SJSA1 (cell line): ENCODE measurements around the gene CGN. TPM values are rescaled to one million over a fixed set of nuclear protein-coding genes. Genes with fewer than 3 reads are reported as not detected.
"Not testable (repeated sequence)": the region's sequence is repeated elsewhere in the genome, so short reads cannot be mapped to it uniquely, and the experiment has no call there.

ENCODE experiments used
- DNase-seq, 2 experiments: peaks; one replicate each; pipeline ENCODE4 v3.0.0-alpha.2; 2015 to 2020; ENCODE audit warnings: low spot score in 2 of 2, low read depth in 1 of 2
- H3K27ac ChIP-seq: fragments of 250-450 bp; sonication (Bioruptor Pico); 2 replicates; pipeline ENCODE4 v1.5.1; 2020; ENCODE audit warnings: mild to moderate bottlenecking, moderate library complexity
- H3K27me3 ChIP-seq: fragments of 250-450 bp; sonication (Bioruptor Pico); replicated peaks from 2 replicates; pipeline ENCODE4 v1.5.1; 2020; ENCODE audit warnings: mild to moderate bottlenecking, moderate library complexity
- H3K36me3 ChIP-seq: fragments of 250-450 bp; sonication (Bioruptor Pico); 2 replicates; pipeline ENCODE4 v1.5.1; 2020; ENCODE audit warnings: mild to moderate bottlenecking
- H3K4me1 ChIP-seq: fragments of 250-450 bp; sonication (Bioruptor Pico); replicated peaks from 2 replicates; pipeline ENCODE4 v1.6.1; 2021; ENCODE audit warnings: mild to moderate bottlenecking
- H3K4me3 ChIP-seq: fragments of 250-450 bp; sonication (Bioruptor Pico); 2 replicates; pipeline ENCODE4 v1.5.1; 2020; ENCODE audit warnings: mild to moderate bottlenecking
- H3K9me3 ChIP-seq: fragments of 250-450 bp; sonication (Bioruptor Pico); replicated peaks from 2 replicates; pipeline ENCODE4 v1.5.1; 2020; ENCODE audit warnings: mild to moderate bottlenecking
- total RNA-seq: library from RNA; depleted of rRNA; stranded (reverse); fragments of >200 nt; shearing (Covaris generic); gene quantifications from 2 replicates; pipeline ENCODE4 v1.2.3, GENCODE V29; 2014

Gene CGN
- total RNA-seq, 1 experiment from 2014 or later, result 0.26 TPM

- Histone ChIP-seq H3K27ac (no peak overlapping the region), H3K9me3 (no peaks in the 10 kb centered on the region), H3K27me3 (no peaks in the 10 kb centered on the region), H3K36me3 (no peaks in the 10 kb centered on the region), H3K4me1 (no peaks in the 10 kb centered on the region), H3K4me3 (no peak overlapping the region)
- no peak for DNase-seq
Observed at GRCh38 chr1:151519667-151520066, 8.5 kb downstream of the CGN start.

GRCh38 chr1:151520359-151520758 is 9.2 kb downstream of the CGN start:
- Histone ChIP-seq H3K4me1 (no peaks in the 10 kb centered on the region), H3K27me3 (no peaks in the 10 kb centered on the region), H3K36me3 (no peaks in the 10 kb centered on the region), H3K9me3 (no peaks in the 10 kb centered on the region), H3K4me3 (no peak overlapping the region), H3K27ac (no peak overlapping the region)
- no peak for DNase-seq

GRCh38 chr1:151522427-151522826 is 11.2 kb downstream of the CGN start:
- not testable (repeated sequence) for H3K9me3 ChIP-seq, H3K4me1 ChIP-seq, DNase-seq, H3K27ac ChIP-seq, H3K4me3 ChIP-seq, H3K27me3 ChIP-seq, H3K36me3 ChIP-seq

- Histone ChIP-seq H3K36me3 (no peaks in the 10 kb centered on the region), H3K27ac (no peak overlapping the region), H3K27me3 (no peaks in the 10 kb centered on the region), H3K9me3 (no peaks in the 10 kb centered on the region), H3K4me3 (no peak overlapping the region), H3K4me1 (no peaks in the 10 kb centered on the region)
- DNase-seq, result no peak
Observed at GRCh38 chr1:151523326-151523725, 12.1 kb downstream of the CGN start.

GRCh38 chr1:151524736-151525135 is 13.5 kb downstream of the CGN start:
- no peaks in the 10 kb centered on the region for H3K4me1 ChIP-seq
- no peak overlapping the region for H3K27ac ChIP-seq
- H3K4me3 ChIP-seq, result no peak overlapping the region
- no peaks in the 10 kb centered on the region for H3K36me3 ChIP-seq
- DNase-seq, result no peak
- no peaks in the 10 kb centered on the region for H3K27me3 ChIP-seq
- no peaks in the 10 kb centered on the region for H3K9me3 ChIP-seq

GRCh38 chr1:151526735-151527525 is 15.7 kb downstream of the CGN start:
- no peak overlapping the region for H3K27ac ChIP-seq
- H3K36me3 ChIP-seq, result no peaks in the 10 kb centered on the region
- no peaks in the 10 kb centered on the region for H3K27me3 ChIP-seq
- no peak for DNase-seq
- no peaks in the 10 kb centered on the region for H3K4me1 ChIP-seq
- no peak overlapping the region for H3K4me3 ChIP-seq
- no peaks in the 10 kb centered on the region for H3K9me3 ChIP-seq

GRCh38 chr1:151529211-151529702 is 18.1 kb downstream of the CGN start:
- no peaks in the 10 kb centered on the region for H3K27me3 ChIP-seq
- H3K9me3 ChIP-seq, result no peaks in the 10 kb centered on the region
- no peak for DNase-seq
- H3K4me3 ChIP-seq, result no peak overlapping the region
- no peaks in the 10 kb centered on the region for H3K4me1 ChIP-seq
- H3K27ac ChIP-seq, result no peak overlapping the region
- no peaks in the 10 kb centered on the region for H3K36me3 ChIP-seq

- Histone ChIP-seq H3K27ac (no peak overlapping the region), H3K9me3 (no peaks in the 10 kb centered on the region), H3K4me3 (no peak overlapping the region), H3K27me3 (no peaks in the 10 kb centered on the region), H3K4me1 (peaks cover 3% of the 10 kb centered on the region), H3K36me3 (no peaks in the 10 kb centered on the region)
- DNase-seq, result no peak
Observed at GRCh38 chr1:151529781-151530180, 18.6 kb downstream of the CGN start.

GRCh38 chr1:151530461-151530860 is 19.3 kb downstream of the CGN start:
- Histone ChIP-seq H3K4me1 (peaks cover 10% of the 10 kb centered on the region), H3K27me3 (no peaks in the 10 kb centered on the region)

GRCh38 chr1:151533870-151534269 is 22.7 kb downstream of the CGN start:
- H3K36me3 ChIP-seq, result no peaks in the 10 kb centered on the region
- H3K4me3 ChIP-seq, result no peak overlapping the region
- no peaks in the 10 kb centered on the region for H3K9me3 ChIP-seq
- DNase-seq, result no peak
- H3K4me1 ChIP-seq, result peaks cover 37% of the 10 kb centered on the region
- no peaks in the 10 kb centered on the region for H3K27me3 ChIP-seq
- H3K27ac ChIP-seq, result no peak overlapping the region

More at GRCh38 chr1:151530461-151530860, 19.3 kb downstream of the CGN start:
- no peaks in the 10 kb centered on the region for H3K9me3 ChIP-seq
- DNase-seq, result no peak
- no peaks in the 10 kb centered on the region for H3K36me3 ChIP-seq
- no peak overlapping the region for H3K4me3 ChIP-seq
- no peak overlapping the region for H3K27ac ChIP-seq

GRCh38 chr1:151534662-151535278 is 23.6 kb downstream of the CGN start:
- peak; percentile 67 to 80 for DNase-seq
- no peak overlapping the region for H3K27ac ChIP-seq
- H3K4me3 ChIP-seq, result no peak overlapping the region
- H3K36me3 ChIP-seq, result no peaks in the 10 kb centered on the region
- H3K4me1 ChIP-seq, result peaks cover 45% of the 10 kb centered on the region
- H3K9me3 ChIP-seq, result no peaks in the 10 kb centered on the region
- H3K27me3 ChIP-seq, result no peaks in the 10 kb centered on the region

GRCh38 chr1:151535326-151536271 is 24.4 kb downstream of the CGN start:
- Histone ChIP-seq H3K36me3 (0 out of 2 replicates have a peak, but pooled peaks cover 3% of the 10 kb centered on the region), H3K27me3 (no peaks in the 10 kb centered on the region), H3K27ac (no peak overlapping the region), H3K4me1 (peaks cover 48% of the 10 kb centered on the region), H3K4me3 (no peak overlapping the region), H3K9me3 (no peaks in the 10 kb centered on the region)
- no peak for DNase-seq

- no peak for DNase-seq
Observed at GRCh38 chr1:151536499-151536898, 25.3 kb downstream of the CGN start.

More at GRCh38 chr1:151536499-151536898, 25.3 kb downstream of the CGN start:
- H3K27me3 ChIP-seq, result no peaks in the 10 kb centered on the region
- H3K9me3 ChIP-seq, result no peaks in the 10 kb centered on the region
- H3K4me1 ChIP-seq, result peaks cover 52% of the 10 kb centered on the region
- peak overlapping the region; percentile 85 for H3K27ac ChIP-seq
- H3K36me3 ChIP-seq, result 0 out of 2 replicates have a peak, but pooled peaks cover 3% of the 10 kb centered on the region
- no peak overlapping the region for H3K4me3 ChIP-seq
